PC-3 (cell line): ENCODE data around the gene NFYA. TPM values are rescaled to one million over a fixed set of nuclear protein-coding genes. Genes with fewer than 3 reads are reported as not detected.

Experiments
- ATAC-seq: fragments of 200-7000 bp; cut with Tn5 transposase; 2 replicates; pipeline ENCODE4 v1.9.1; 2020; ENCODE audit warnings: mild to moderate bottlenecking, moderate library complexity
- BruUV-seq: library from RNA; stranded (reverse); fragments of 400-500 nt; replicated peaks from 2 replicates; lab custom pipeline; 2021; lab: Mats Ljungman, UMichigan
- CTCF ChIA-PET: fragments of 300-600 bp; sonication (Branson Sonifier 250); formaldehyde crosslinking; loops from one replicate; lab custom pipeline; 2022; ENCODE audit warnings: antibody characterized with exemption; lab: Charles Lee
- POLR2A ChIA-PET: fragments of 300-600 bp; sonication (Branson Sonifier 250); formaldehyde crosslinking; loops from one replicate; lab custom pipeline; 2022; ENCODE audit warnings: antibody characterized with exemption; ENCODE audit not compliant: unreplicated experiment; lab: Charles Lee
- DNase-seq: peaks from one replicate; pipeline ENCODE4 v3.0.0-alpha.2; 2015
- H2AFZ ChIP-seq: fragments of 300-600 bp; sonication (generic); 2 replicates; pipeline ENCODE4 v1.6.0; 2016; ENCODE audit warnings: antibody characterized with exemption, low read length
- H3F3A ChIP-seq: fragments of 300-600 bp; sonication (generic); one replicate; pipeline ENCODE4 v1.6.0; 2017; ENCODE audit warnings: antibody characterized with exemption, low read length, control low read depth, mild to moderate bottlenecking; ENCODE audit not compliant: unreplicated experiment
- H3K27ac ChIP-seq: fragments of 300-600 bp; sonication (generic); 2 replicates; pipeline ENCODE4 v1.5.1; 2016; ENCODE audit warnings: mild to moderate bottlenecking, low read length
- H3K27me3 ChIP-seq: fragments of 300-600 bp; sonication (generic); 2 replicates; pipeline ENCODE4 v1.6.1; 2016; ENCODE audit warnings: low read length, mixed read lengths
- H3K36me3 ChIP-seq: fragments of 300-600 bp; sonication (generic); 2 replicates; pipeline ENCODE4 v1.6.1; 2016; ENCODE audit warnings: low read depth, mixed run types, low read length, mixed read lengths
- H3K4me1 ChIP-seq: fragments of 300-600 bp; sonication (generic); 2 replicates; pipeline ENCODE4 v1.5.1; 2016; ENCODE audit warnings: low read length; ENCODE audit not compliant: insufficient read depth
- H3K4me2 ChIP-seq: fragments of 300-600 bp; sonication (generic); 2 replicates; pipeline ENCODE4 v1.6.0; 2016; ENCODE audit warnings: low read length
- H3K4me3 ChIP-seq: fragments of 300-600 bp; sonication (generic); 2 replicates; pipeline ENCODE4 v1.5.1; 2016; ENCODE audit warnings: mild to moderate bottlenecking, low read length, mixed read lengths
- H3K79me2 ChIP-seq: fragments of 300-600 bp; sonication (generic); 2 replicates; pipeline ENCODE4 v1.6.1; 2017; ENCODE audit warnings: low read length, mixed read lengths
- H3K9ac ChIP-seq: fragments of 300-600 bp; sonication (generic); 2 replicates; pipeline ENCODE4 v1.6.0; 2016; ENCODE audit warnings: mild to moderate bottlenecking, low read length
- H3K9me2 ChIP-seq: fragments of 300-600 bp; sonication (generic); replicated peaks from 2 replicates; pipeline ENCODE4 v1.6.1; 2016; ENCODE audit warnings: mixed run types, low read length, mixed read lengths
- H3K9me3 ChIP-seq: fragments of 300-600 bp; sonication (generic); 2 replicates; pipeline ENCODE4 v1.6.1; 2016; ENCODE audit warnings: low read length, mixed read lengths
- H4K20me1 ChIP-seq: fragments of 300-600 bp; sonication (generic); 2 replicates; pipeline ENCODE4 v1.6.1; 2016; ENCODE audit warnings: low read length, mixed read lengths
- EZH2 ChIP-seq: fragments of 300-600 bp; sonication (generic); IDR thresholded peaks from one replicate; pipeline ENCODE4 v1.6.1; 2017; ENCODE audit warnings: antibody characterized with exemption, mild to moderate bottlenecking, low read length; ENCODE audit not compliant: unreplicated experiment
- EZH2phosphoT487 ChIP-seq: fragments of 300-600 bp; sonication (generic); IDR thresholded peaks from 2 replicates; pipeline ENCODE4 v1.6.1; 2018; ENCODE audit warnings: mild to moderate bottlenecking, antibody characterized with exemption, low read length, borderline replicate concordance
- intact Hi-C: fragments of 100-400 bp; cut with micrococcal nuclease; formaldehyde crosslinking; loops from 2 replicates; pipeline ENCODE4 v1.9.0; 2023
- total RNA-seq: library from RNA; depleted of rRNA; stranded (reverse); fragments of >200 nt; gene quantifications from 2 replicates; pipeline ENCODE4 v1.2.3, GENCODE V29; 2014
- TF ChIP-seq, protein P1 (sequence below): fragments of 300-600 bp; sonication (generic); conservative IDR thresholded peaks from 2 replicates; pipeline ENCODE4 v1.5.1; 2017; ENCODE audit warnings: antibody characterized with exemption, low read depth, mild to moderate bottlenecking, low read length

Gene NFYA
- total RNA-seq, 1 experiment from 2014 or later: 31.7 TPM

DNA sequence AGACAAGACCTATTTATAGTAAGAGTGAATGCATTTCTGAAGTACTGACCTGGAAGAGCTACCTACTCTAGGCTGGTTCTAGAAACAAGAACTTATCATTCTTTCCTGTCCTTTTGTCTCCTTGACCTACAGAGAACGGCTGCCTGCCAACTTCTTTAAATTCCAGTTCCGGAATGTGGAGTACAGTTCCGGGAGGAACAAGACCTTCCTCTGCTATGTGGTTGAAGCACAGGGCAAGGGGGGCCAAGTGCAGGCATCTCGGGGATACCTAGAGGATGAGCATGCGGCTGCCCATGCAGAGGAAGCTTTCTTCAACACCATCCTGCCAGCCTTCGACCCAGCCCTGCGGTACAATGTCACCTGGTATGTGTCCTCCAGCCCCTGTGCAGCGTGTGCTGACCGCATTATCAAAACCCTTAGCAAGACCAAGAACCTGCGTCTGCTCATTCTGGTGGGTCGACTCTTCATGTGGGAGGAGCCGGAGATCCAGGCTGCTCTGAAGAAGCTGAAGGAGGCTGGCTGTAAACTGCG is 11.5 kb upstream of the NFYA start:
- H3K4me2 ChIP-seq: no peak overlapping the region
- no peaks in the 10 kb centered on the region for H3F3A ChIP-seq
- no peak overlapping the region for H3K4me3 ChIP-seq
- no peaks in the 10 kb centered on the region for H3K9me3 ChIP-seq
- H3K9me2 ChIP-seq: no peaks in the 10 kb centered on the region
- no peaks in the 10 kb centered on the region for H4K20me1 ChIP-seq
- no peaks in the 10 kb centered on the region for H3K27me3 ChIP-seq
- no peak overlapping the region for H3K27ac ChIP-seq
- H2AFZ ChIP-seq: no peak overlapping the region
- ATAC-seq (no peak), DNase-seq (no peak)
- intact Hi-C loops: no loop called here
- peaks cover 1% of the 10 kb centered on the region; the same call in 1 of the 2 replicates for H3K36me3 ChIP-seq
- CTCF ChIA-PET: no interaction called here
- H3K79me2 ChIP-seq: no peaks in the 10 kb centered on the region
- no TSS peak for BruUV-seq
- no peaks in the 10 kb centered on the region for H3K4me1 ChIP-seq
- TF ChIP-seq, protein P1, sequence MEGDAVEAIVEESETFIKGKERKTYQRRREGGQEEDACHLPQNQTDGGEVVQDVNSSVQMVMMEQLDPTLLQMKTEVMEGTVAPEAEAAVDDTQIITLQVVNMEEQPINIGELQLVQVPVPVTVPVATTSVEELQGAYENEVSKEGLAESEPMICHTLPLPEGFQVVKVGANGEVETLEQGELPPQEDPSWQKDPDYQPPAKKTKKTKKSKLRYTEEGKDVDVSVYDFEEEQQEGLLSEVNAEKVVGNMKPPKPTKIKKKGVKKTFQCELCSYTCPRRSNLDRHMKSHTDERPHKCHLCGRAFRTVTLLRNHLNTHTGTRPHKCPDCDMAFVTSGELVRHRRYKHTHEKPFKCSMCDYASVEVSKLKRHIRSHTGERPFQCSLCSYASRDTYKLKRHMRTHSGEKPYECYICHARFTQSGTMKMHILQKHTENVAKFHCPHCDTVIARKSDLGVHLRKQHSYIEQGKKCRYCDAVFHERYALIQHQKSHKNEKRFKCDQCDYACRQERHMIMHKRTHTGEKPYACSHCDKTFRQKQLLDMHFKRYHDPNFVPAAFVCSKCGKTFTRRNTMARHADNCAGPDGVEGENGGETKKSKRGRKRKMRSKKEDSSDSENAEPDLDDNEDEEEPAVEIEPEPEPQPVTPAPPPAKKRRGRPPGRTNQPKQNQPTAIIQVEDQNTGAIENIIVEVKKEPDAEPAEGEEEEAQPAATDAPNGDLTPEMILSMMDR: no peak
- no peak for TF ChIP-seq EZH2phosphoT487
- no peak for TF ChIP-seq EZH2
- POLR2A ChIA-PET: interaction anchor here (0.8 kb wide), 1 partner anchor 972 kb away, joined by 3 read pairs; no protein-coding TSS in a partner anchor
- H3K9ac ChIP-seq: no peak overlapping the region

DNA sequence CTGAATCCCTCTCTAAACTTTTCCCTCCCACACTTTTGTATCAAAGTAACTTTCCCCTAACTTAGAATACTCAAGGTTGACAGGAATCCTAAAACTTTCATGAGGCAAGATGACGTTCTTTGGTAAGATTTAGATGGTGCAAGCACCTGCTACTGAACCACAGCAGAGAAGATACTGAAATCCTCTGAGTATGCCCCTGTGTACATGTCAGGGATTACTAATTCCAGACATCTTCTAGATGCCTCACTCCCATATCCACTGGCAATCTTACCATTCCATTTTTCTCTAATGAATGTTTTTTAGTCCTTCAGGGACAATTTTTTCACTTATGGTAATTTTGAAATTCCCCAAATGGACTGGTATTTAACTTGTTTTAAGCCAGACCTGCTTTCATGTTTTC is 10.7 kb upstream of the NFYA start:
- H3K79me2 ChIP-seq: no peaks in the 10 kb centered on the region
- no peak overlapping the region for H3K27ac ChIP-seq
- ATAC-seq (no peak), DNase-seq (no peak)
- no peaks in the 10 kb centered on the region for H3K4me1 ChIP-seq
- H3K27me3 ChIP-seq: no peaks in the 10 kb centered on the region
- H3K9ac ChIP-seq: no peak overlapping the region
- ChIA-PET CTCF (no interaction called here), POLR2A (no interaction called here)
- no peaks in the 10 kb centered on the region for H3F3A ChIP-seq
- H3K9me3 ChIP-seq: no peaks in the 10 kb centered on the region
- no TSS peak for BruUV-seq
- H4K20me1 ChIP-seq: no peaks in the 10 kb centered on the region
- intact Hi-C loops: no loop called here
- no peaks in the 10 kb centered on the region for H3K9me2 ChIP-seq
- H3K36me3 ChIP-seq: peaks cover 3% of the 10 kb centered on the region; the same call in 1 of the 2 replicates
- no peak for TF ChIP-seq EZH2phosphoT487
- TF ChIP-seq, protein P1: no peak
- no peak for TF ChIP-seq EZH2
- no peak overlapping the region for H3K4me2 ChIP-seq
- H2AFZ ChIP-seq: no peak overlapping the region
- H3K4me3 ChIP-seq: no peak overlapping the region

DNA sequence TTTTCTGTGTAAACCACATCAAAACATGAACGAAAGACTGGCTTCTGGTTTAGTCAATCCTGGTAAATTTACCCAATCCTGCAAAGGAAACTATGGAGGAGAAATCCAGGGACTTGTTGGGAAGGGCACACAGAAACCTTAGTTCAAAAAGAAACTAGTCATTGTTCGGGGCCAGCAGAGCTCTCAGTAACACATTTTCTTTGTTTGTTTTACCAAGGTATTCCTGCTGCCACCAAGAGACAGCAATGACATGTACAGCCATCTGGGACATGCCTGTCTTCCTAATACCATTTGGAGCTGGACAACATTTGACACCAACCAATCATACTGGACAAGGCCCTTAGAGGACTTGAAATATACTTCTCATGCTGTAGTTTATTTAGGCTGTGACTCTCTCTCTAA is 8.9 kb upstream of the NFYA start:
- H2AFZ ChIP-seq: no peak overlapping the region
- H3K36me3 ChIP-seq: peaks cover 3% of the 10 kb centered on the region; the same call in 1 of the 2 replicates
- DNase-seq (no peak), ATAC-seq (no peak)
- no peaks in the 10 kb centered on the region for H3F3A ChIP-seq
- no peaks in the 10 kb centered on the region for H4K20me1 ChIP-seq
- ChIA-PET CTCF (no interaction called here), POLR2A (no interaction called here)
- no peaks in the 10 kb centered on the region for H3K79me2 ChIP-seq
- intact Hi-C loops: no loop called here
- no peak overlapping the region for H3K4me3 ChIP-seq
- no TSS peak for BruUV-seq
- no peaks in the 10 kb centered on the region for H3K9me3 ChIP-seq
- H3K4me2 ChIP-seq: no peak overlapping the region
- no peak overlapping the region for H3K9ac ChIP-seq
- TF ChIP-seq, protein P1: no peak
- TF ChIP-seq EZH2: no peak
- TF ChIP-seq EZH2phosphoT487: no peak
- H3K27ac ChIP-seq: no peak overlapping the region
- H3K9me2 ChIP-seq: no peaks in the 10 kb centered on the region
- H3K27me3 ChIP-seq: no peaks in the 10 kb centered on the region
- no peaks in the 10 kb centered on the region for H3K4me1 ChIP-seq
